HT1080 (cell line): ENCODE data around the gene CYSLTR2. TPM values are rescaled to one million over a fixed set of nuclear protein-coding genes. Genes with fewer than 3 reads are reported as not detected.
"Not testable (repeated sequence)": the region's sequence is repeated elsewhere in the genome, so short reads cannot be mapped to it uniquely, and the experiment has no call there.

Experiments used
- DNase-seq: peaks from one replicate; pipeline ENCODE4 v3.0.0-alpha.2; 2015; ENCODE audit warnings: low read depth
- total RNA-seq: library from RNA; depleted of rRNA; stranded (reverse); fragments of >200 nt; shearing (Covaris generic); gene quantifications from 2 replicates; pipeline ENCODE4 v1.2.3, GENCODE V29; 2014

The CYSLTR2 gene
- total RNA-seq, 1 experiment from 2014 or later: not detected

- DNase-seq: no peak
These were observed 33.5 kb downstream of the CYSLTR2 start for GRCh38 chr13:48687249-48687648.

GRCh38 chr13:48693998-48694397 lies 40.3 kb downstream of the CYSLTR2 start:
- no peak for DNase-seq

GRCh38 chr13:48695776-48696175 lies 42.0 kb downstream of the CYSLTR2 start:
- DNase-seq: no peak

- DNase-seq: not testable (repeated sequence)
These were observed 42.9 kb downstream of the CYSLTR2 start for GRCh38 chr13:48696676-48697075.

GRCh38 chr13:48707405-48707804 lies 53.7 kb downstream of the CYSLTR2 start:
- no peak for DNase-seq

- DNase-seq: no peak
These were observed 55.0 kb downstream of the CYSLTR2 start for GRCh38 chr13:48708764-48709163.

GRCh38 chr13:48709213-48709612 lies 55.5 kb downstream of the CYSLTR2 start:
- DNase-seq: peak; percentile 60

- no peak for DNase-seq
These were observed 56.4 kb downstream of the CYSLTR2 start for GRCh38 chr13:48710160-48710559.

GRCh38 chr13:48712141-48712540 lies 58.4 kb downstream of the CYSLTR2 start:
- no peak for DNase-seq

- DNase-seq: no peak
These were observed 62.2 kb downstream of the CYSLTR2 start for GRCh38 chr13:48715977-48716376.

- DNase-seq: no peak
These were observed 66.9 kb downstream of the CYSLTR2 start for GRCh38 chr13:48720621-48721020.

- DNase-seq: no peak
These were observed 69.4 kb downstream of the CYSLTR2 start for GRCh38 chr13:48723168-48723567.

- no peak for DNase-seq
These were observed 71.5 kb downstream of the CYSLTR2 start for GRCh38 chr13:48725271-48725670.

- no peak for DNase-seq
These were observed 73.0 kb downstream of the CYSLTR2 start for GRCh38 chr13:48726711-48727110.

- no peak for DNase-seq
These were observed 73.7 kb downstream of the CYSLTR2 start for GRCh38 chr13:48727241-48728011.

- no peak for DNase-seq
These were observed 74.5 kb downstream of the CYSLTR2 start for GRCh38 chr13:48728226-48728625.

GRCh38 chr13:48728876-48729275 lies 75.1 kb downstream of the CYSLTR2 start:
- DNase-seq: no peak

GRCh38 chr13:48729856-48730255 lies 76.1 kb downstream of the CYSLTR2 start:
- no peak for DNase-seq

- DNase-seq: peak; percentile 71
These were observed 77.4 kb downstream of the CYSLTR2 start for GRCh38 chr13:48731001-48731658.

GRCh38 chr13:48731957-48732569 lies 78.3 kb downstream of the CYSLTR2 start:
- no peak for DNase-seq

GRCh38 chr13:48733739-48734335 lies 80.1 kb downstream of the CYSLTR2 start:
- no peak for DNase-seq

GRCh38 chr13:48735571-48735970 lies 81.8 kb downstream of the CYSLTR2 start:
- no peak for DNase-seq
